HG02763 (cell line): ENCODE results near the gene TARS3.

Experiments used
- ATAC-seq: cut with Tn5 transposase; IDR thresholded peaks from one replicate; pipeline ENCODE4 v1.9.1; 2021; ENCODE audit warnings: mild to moderate bottlenecking, moderate library complexity; ENCODE audit not compliant: unreplicated experiment

The TARS3 gene

DNA sequence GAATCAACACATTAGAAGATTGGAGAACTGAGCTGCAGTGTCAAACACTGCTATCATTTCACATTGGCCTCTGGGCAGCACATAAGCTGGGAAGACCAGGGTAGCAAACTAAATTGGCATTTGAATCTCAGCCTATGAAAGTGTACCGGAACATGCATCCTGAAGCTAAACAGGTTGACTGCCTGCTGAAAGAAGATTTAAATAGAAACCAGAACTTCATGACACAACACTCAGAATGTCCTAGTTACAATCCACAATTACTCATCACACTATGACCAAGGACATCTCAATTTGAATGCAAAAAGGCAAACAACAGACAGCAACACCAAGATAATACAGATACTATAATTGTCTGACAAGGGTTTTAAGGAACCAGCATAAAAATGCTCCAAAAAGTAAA lies 98.3 kb downstream of the TARS3 start:
- ATAC-seq = no peak

DNA sequence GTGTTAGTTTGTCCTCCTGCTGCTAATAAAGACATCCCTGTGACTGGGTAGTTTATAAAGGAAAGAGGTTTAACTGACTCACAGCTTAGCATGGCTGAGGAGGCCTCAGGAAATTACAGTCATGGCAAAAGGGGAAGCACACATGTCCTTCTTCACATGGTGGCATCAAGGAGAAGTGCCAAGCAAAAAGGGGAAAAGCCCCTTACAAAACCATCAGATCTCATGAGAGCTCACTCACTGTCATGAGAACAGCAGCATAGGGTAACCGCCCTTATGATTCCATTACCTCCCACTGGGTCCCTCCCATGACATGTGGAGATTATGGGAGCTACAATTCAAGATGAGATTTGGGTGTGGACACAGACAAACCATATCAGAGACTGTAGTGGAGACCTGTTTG lies 99.1 kb downstream of the TARS3 start:
- ATAC-seq = no peak

DNA sequence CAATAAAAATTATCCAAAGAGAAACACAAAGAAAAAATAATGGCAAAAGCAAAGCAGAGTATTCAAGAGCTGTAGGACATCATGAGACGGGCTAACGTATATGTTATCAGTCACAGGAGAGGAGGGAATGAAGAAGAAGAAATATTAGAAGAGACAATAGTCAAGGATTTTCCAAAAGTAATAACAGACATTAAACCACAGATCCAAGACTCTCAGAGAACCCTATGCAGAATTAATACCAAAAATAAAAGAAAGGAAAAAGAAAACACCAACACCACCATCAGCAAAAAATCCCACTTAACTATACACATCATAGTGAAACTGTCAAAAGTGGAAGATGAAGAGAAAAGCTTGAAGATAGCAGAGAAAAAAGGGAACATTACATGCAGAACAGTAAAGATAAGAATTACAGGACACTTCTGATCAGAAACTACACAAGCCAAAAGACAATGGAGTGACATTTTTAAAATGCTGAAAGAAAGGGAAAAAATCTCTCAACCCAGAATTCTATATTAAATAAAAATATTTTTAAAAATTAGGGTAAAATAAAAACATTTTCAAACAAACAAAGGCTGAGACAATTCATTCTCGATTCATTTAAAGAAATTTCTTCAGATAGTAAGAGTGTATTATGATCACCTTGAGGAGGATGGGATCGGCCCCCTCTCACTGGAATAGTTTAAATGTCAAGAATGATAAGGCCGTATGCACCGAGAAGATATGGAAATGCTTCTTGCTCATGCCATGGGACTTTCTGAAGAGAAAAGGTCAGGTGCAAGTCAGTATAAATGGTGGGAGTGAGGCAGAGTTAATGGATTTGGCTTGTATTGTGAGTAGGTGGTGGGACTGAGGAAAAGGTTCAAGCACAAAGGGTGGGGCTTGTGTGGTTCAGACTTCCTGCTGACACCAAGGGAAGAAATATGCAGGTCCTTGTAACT lies 100.6 kb downstream of the TARS3 start:
- ATAC-seq = no peak

DNA sequence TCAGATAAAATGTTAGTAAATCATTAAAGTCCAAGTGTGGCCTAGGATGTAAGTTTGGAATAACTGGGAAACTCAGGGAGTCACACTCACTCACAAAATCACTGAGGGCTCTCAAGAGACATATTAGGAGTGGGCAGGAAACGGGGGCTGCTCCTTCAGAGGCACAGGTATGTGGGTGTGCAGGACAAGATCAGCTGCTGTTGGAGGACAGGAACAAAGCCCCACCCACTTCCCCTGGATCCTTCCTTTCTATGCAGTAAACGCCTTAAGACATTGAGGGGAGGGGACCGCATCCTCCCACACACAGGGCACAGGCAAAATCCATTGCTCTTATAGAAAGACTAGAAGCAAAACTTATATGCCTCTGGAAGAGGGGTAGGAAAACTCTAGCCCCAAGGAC lies 102.3 kb downstream of the TARS3 start:
- no peak for ATAC-seq

DNA sequence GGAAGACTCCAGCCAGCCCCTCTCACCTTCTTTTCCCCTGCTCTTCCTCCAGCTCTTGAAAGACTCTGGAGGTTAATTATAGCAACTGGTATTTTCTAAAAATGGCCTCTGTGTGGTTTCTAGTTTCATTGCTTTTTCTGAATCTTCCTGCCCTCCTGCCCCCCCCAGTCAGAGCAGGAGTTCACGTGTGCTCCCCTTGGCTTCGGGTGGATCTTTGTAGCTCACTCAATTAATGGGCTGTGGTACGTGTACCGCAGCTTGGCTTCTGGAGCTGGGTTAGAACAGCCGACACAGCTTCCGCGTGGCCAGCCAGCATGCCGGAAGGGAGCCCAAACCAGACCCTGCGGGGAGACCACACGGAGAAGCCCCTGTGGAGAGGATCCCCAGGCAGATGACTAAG lies 103.6 kb downstream of the TARS3 start:
- ATAC-seq = no peak

DNA sequence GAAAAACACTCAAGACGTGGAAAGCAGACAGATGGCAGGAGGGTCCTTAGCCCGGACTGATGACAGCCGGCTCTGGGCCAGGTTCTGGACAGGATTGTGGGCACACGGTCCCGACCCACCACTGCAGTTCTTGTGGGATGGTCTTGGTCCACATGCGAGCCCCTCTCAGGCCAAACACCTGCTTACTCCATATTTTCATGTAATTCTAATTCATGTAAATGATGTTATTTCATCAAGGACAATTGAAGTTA lies 104.7 kb downstream of the TARS3 start:
- no peak for ATAC-seq

DNA sequence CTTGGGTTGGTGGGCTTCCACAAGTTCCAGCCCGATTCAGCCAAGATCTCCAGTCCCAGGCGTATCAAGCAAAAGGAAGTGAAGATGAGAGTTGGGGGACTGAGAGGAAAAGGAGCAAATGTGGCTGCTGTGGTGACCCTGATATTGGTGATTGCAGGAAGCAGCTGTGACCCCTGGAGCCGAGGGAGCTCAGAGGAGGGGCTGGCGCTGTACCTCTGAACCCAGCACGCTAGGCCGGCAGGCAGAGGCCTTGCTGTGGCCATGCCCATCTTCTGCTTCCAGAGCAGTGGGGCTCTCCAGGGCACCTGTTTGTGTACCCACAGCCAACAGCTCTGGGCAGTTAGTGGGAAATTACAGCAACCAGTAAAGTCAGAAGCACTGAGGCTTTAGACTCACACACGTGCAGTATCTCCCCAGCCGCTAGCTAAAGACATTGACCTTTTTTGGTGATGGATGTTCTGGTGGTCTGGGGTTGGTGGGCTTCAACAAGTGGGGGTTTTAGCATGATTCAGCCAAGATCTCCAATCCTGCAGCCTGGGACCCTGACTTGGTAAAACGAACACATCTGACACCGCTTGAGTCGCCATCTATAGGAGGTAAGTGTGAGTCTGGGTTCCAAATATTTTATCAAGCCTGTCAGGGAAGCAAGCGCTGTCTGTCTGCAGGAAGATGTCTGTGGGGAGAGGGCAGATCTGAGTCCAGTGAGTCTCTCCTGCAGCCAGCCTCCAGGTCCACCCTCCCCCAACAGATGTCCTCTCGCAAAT lies 105.2 kb downstream of the TARS3 start:
- no peak for ATAC-seq

DNA sequence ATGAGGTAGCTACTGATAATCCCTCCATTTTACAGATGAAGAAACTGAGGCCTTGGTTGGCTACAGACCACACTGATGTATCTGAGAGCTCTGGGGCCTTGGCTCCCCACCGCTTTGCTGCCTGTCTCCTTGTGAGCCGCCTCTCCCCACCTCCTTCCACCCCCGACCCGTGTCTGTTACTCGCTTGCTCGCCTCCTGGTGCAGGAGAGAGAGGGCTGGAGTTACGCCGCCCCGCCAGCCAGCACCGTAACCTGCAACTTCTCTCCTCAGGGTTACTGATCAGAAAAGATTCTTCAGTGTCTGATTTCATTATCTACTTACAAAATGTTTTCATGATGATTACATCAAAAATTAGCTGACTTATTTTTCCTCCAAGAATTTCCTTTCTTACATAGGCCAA lies 106.2 kb downstream of the TARS3 start:
- ATAC-seq = no peak

DNA sequence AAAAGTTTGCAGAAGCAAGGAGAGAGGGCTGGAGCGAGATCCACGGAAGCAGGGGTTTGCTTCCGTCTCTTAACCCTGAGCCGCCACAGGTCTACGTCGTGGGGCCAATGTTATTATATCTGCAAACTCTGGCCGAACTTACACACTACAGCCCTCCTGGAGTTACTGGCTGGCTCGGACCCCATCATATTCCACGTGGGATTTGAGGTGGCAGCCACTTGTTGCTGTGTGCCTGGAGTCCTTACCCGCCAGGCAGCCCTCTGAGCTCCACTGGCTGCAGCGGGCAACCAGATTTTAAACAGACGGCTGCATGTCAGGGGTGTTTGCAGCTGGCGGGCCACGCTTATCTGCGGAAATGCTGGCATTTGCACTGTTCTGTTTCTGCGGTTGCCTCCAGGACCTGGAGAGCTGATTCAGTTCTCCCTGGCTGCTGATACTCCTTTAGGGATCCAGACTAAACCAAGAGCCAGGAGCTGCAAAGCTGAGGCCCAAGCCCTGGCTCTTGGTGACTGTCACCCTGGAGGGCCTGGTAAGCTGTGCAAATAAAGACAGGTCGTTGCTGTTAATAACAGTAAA lies 106.8 kb downstream of the TARS3 start:
- ATAC-seq = no peak

DNA sequence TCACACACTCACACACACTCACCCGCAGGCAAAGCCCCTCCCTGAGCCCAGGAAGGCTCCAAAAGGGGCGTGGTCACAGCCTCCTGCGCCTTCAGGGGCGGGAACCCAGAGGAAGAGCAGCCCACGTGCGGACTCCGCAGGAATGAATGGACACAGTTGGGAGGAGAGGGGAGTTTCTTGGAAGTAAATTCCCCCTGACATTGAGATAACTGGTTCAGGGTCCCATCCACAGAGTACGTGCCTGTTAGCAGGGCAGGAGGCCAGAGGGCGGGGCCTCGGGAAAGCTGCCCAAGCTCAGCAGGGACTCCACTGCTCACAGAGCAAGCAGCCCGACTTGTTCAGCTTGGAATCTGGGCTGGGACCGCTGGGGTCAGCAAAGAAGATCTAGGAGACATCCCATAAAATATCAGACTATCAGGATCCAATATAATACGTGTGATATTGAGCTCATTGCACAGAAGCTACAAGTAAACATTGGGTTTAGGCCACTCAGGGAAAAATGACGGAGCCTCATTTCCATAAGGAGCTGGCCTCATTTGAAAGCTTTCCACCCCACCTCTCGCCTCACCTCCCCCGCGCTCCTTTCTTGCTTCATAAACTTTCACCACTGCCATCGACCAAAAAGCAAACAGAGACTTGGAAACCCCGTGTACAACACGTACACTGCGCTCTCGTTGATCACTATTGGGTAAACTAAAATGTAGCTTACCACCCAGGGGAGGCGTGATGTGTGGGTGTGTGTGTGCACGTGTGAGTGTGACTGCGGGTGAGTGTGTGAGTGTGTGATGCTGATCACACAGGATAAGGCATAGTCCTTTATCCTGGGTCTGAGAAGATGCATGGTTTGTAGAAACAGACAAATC lies 108.1 kb downstream of the TARS3 start:
- ATAC-seq = no peak

DNA sequence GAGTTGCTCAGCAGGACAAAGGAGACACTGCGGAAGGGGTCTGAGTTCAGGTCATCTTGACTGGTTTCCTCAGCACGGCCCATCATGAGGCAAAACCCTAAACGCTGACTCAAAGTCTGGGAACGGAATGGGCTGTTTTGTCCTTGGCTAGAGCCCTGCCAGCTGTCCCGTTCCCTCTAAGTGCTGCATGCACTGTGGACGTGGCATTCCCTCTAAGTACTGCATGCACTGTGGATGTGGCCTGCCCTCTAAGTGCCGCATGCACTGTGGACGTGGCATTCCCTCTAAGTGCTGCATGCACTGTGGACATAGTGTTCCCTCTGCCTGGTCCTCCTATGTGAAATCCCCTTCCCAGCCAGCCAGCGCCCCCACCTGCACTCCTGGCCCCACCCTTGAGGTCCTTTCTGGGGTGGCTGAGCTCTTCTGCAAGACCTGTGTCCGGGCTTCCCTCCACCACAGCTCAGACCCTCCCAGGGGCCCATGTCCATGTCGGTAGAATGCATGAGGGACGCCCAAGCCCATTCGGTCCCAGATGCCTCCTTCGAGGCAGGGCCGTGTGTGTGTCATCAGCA lies 108.8 kb downstream of the TARS3 start:
- no peak for ATAC-seq

DNA sequence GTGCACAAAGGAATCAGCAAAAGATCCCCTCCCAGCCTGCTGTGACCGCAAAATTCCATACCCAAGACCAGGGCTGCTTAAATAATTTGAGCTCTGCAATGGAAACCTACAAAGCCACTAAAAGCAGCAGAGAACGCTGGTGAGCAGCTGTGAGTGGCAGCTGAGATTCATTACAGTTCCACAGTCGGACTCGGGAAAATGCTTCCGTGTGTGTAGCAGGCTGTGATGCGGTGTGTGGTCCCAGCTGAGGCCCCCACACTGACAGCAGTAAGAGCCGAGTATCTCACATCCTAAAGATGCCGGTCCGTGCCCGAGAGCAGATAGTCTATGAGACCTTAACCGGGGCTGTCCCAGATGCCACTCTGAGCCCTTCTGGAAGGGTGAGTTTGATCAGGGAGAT lies 109.5 kb downstream of the TARS3 start:
- ATAC-seq = no peak

DNA sequence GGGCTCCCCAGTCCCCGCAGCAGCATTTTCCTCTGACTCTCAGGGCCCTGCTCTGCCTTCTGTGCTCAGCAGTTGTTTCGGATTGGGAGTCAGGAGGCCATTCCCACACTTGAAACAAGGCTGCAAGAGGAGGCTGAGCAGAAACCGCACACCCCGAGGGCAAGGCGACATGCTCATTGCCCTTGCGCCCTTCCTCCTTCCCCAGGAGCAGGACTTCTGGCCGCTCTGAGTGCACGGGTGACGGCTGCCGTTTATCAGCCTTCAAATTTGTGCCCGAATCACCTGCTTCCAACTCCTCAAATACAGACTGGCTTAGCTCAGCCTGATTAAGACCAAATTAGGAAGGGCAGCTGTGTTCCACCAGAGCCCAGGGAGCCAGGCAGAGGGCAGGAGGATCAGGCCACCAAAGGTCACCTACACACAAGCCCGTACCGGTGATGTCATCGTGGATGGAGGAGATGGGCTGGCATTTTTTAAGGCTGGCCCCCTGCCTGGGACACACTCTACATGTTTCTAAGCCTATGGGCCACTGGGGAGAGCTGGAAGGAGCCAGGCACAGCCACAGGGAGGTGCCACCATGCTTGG lies 110.2 kb downstream of the TARS3 start:
- ATAC-seq = no peak

DNA sequence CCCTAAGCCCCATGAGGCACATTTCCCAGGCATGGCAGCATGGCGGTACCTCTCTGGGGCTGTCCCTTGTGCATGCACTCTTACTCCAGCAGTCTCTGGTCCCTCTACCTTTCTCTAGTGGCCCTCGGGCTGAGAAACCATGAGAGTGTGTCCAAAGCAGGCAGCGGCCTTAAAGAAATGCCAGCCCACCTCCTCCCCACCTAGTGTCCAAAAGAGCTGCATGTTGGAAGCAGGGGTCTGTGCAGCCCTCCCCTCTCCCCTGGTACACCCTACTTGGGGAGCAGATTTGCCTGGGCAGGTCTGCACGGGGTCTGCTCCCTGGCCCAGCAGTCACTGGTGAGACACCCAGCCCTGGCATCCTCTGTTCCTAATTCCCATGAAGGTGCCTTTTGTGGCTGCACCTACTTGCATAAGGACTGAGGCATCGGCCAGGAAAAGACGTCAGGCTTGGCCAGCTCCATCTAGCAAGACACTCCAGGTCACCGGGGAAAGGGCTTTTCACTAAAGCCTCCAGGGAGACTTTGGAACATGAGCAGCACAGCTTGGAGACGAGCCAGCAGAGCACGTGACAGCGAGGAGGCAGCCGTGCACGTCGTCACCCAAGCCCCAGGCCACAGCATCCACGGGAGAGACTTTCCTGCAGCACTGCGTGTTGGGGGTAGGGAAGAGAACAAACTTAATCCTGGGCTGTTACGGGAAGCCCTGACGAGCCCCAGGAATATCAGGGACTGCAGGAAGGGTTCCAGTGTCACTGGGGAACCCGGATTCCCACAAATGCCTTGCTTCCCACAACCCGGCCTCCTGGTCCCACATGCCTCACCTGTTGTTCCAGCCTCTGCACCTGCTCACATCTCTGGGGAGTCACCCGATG lies 110.9 kb downstream of the TARS3 start:
- no peak for ATAC-seq

DNA sequence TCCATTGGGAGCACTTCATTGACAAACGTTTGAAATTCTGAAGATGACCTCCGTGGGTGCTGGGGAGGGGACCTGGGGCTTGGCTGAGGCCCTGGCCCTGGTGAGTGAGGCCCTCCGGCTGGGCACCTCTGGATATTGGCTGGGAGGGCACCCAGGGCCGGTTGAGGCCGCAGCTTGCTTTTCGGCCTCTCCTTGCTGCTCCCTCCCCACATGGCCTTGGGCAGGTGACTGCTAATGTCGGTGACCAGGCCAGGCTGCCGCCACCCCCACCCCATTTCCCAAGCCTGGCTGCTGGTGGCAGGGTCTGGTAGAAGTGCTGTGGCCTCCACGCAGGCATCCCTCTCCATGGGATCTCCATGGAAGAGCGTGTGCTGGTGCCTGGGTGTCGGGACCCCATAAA lies 111.6 kb downstream of the TARS3 start:
- no peak for ATAC-seq

DNA sequence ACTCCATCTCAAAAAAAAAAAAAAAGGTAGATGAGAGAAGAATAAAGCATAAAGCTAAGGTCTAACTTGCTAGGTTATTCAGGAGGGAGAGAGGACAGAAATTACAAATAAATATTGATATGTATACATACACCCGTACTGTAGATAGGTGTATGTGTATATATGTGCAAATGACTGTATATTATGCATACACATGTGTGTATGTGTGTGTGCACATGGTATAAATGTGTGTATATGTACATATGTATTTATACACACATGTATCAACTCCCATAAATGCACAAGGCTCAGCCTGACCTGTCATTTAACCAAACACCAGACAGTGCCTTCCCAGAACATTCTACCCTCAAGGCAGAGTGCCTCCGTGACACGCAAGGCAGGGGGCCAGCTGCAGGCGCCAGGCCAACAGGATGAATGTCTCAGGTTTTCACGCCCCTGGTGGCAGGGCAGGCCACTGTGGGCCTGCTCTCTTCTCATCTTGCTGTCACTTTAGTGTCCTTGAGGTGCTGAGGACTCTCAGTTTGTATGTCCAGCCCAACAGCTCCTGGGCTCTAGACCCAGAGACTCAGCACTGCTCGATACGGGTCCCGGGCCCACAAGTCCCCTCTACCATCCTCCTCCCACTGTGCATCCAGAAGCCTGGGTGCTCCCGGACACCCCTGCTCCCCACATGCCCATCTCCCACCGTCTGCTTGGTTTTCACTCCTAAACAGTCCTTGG lies 112.5 kb downstream of the TARS3 start:
- ATAC-seq = no peak

DNA sequence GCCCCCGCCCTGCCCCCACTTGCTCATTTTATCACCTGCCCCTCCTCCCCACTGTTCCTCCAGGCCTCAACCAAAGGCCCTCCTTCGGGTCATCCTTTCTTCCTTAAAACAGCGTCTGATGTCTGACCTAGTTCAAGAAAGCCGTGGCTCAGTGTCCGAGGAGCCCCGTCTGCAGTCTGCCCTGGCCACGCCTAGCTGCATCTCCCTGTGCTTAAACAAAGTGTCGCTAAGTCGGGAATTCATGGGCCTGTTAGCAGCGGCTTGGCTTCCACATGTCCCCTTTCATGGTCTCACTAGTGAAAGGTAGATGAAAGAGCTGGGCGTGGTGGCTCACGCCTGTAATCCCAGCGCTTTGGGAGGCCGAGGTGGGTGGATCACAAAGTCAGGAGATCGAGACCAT lies 113.3 kb downstream of the TARS3 start:
- no peak for ATAC-seq

DNA sequence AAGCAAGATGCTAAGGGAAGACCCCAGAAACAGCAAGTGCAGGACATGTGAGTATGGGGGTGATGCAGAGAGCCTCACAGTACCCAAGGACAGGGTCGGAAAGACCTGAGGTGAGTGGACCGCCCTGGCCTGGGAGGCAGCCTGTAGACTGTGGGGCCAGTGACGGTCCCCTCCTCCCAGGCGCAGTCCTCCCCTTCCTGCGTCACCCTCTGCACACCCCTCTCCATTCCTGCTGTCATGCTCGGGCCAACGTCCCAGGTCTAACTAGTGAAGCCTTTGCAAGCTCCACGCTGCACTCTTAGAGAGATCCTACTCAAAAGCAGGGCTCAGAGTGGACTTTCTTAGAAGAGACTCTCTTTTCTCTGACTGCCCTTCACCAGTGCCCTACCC lies 113.7 kb downstream of the TARS3 start:
- no peak for ATAC-seq
